GM18858 (cell line): ENCODE data around the gene PDE2A.

Experiments used
- ATAC-seq: cut with Tn5 transposase; IDR thresholded peaks from one replicate; pipeline ENCODE4 v1.9.1; 2021; ENCODE audit not compliant: unreplicated experiment

The PDE2A gene

DNA sequence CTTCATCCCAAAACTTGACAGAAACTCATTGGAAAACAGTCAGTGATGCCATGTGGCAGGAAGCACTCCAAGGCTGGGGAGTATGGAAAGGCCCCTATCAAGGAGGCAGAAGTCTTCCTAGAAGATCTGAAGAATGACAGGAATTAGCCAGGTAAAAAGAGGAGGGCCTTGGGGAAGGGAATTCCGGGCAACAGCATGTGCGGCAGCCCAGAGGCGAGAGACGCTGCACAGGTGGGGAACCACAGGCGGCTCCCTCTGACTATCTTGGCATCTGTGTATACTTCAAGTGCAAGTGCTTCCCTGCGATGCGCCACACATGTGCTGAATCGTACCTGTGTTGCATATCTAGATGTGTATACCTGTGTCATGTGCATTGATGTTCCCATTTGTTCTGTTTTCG lies 12.7 kb downstream of the PDE2A start:
- ATAC-seq, result no peak

DNA sequence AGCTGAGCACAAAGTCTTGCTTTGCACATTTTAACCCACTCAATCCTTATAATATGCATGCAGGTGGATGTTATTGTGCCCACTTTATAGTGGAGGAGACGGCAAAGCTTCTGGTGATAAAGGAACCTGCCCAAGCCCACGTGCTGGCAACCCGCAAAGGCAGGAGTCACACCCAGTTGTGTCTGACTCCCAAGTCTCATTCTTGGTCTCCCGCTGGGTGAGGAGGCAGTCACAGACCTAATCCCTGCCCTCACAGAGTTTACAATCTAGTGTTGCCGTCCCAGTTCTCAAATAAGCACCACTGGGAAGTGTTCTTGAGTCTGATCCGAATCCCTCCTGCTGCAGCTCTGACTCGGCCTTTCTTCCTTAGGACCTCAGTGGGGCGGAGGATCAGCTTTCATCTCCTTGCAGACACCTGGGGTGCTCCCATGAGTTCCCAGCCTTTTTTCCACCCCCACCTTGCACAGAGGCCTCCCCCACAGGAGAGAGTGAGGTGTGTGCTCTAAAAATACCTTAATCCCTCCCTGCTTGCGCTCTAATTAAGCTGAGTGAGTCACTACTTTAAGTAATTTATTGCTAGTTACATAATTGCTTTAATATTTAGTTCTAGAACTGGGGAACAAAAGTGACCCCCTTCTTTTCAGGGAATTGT lies 15.1 kb downstream of the PDE2A start:
- no peak for ATAC-seq

DNA sequence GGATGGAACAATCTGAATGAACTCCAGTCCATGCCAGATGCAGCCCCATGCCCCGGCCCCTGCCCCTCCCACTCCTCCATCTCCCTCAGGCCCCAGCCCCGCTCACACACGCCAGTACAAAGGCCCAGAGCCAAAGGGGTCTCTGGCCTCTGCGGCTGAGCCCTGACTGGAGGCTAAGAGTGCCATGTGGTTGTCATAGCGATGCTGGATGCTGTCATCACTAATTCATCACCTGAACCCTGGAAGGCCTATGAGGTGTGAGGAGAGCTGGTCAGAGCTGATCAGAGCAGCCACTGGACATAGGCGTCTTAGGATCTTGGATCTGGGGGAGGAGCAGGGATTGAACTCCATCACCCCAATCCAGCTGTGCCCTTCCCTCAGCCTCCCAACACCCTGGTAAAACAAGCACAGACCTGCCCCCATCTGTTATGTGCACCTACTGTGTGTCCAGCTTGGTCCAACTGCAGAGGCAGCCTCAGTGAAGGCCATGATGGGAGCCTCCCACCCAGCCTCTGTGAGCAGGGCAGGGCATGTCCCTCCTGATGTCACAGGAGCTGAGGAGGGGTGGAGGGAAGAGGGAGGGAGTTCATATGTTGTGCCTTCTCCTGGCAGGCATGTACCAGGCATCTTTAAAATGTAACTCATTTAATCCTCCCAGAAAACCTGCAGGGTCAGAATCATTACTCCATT lies 16.7 kb downstream of the PDE2A start:
- ATAC-seq, result no peak

DNA sequence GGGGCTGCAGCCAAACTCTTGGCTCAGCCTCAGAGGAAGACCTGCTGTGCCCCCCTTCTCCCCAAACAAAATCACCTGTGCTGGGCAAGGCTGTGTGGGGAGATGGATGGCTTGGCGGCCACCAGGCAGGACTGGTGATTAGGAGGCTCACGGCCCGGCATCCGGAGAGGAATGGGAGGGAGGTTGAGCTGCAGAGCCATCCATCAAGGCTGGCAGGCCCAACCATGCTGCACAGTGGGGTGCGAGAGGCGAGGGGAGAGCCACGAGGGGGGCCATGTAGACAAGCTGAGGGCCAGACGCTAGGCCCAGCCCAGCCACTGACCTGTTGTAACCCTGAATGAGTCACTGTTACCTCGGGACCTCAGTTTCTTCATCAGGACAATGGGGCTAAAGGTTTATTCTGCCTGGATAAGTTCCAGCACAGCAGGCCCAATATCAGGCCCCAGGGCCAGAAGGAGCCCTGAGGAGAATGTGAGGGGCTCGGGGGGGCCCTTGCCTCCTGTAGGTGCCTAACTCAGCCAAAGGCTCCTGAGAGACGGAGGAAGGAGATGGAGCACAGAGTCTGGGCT lies 18.2 kb downstream of the PDE2A start:
- ATAC-seq, result no peak

DNA sequence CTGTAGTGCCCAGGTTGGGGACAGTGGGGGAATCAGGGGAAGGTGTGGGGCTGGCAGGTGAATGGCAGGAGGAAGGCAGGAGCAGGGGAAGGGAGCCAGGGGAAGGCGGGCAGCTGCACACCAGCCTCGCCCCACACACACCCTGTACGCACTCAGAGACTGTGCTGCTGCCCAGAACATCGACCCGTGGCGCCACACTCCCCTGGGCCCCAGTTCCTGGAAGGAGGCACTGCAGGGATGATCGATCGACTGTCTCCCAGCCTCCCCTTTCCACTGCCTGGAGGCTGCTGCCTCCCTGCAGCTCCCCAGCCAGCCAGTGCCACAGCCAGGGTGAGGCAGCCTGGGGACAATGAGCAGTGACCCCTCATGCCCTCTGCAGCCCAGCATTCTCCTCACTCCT lies 19.2 kb downstream of the PDE2A start:
- no peak for ATAC-seq

DNA sequence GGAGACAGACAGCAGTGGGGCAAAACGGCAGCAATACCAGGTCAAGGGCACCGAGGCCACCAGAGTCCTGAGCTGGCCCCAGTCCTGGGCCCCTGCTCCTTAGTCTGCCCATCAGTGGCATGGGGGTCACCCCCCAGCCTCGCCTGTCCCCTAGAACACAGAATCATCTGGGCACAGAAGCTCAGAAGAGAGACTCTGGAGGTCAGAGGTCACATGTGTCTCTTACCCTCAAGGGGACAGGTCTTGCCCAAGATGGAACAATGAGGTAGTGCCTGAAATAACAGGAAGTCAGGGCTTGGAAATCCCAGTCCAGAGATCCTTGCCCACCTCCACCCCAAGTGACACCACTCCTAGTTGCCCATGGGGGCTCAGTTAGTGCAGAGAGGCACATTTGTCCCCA lies 20.6 kb downstream of the PDE2A start:
- no peak for ATAC-seq

DNA sequence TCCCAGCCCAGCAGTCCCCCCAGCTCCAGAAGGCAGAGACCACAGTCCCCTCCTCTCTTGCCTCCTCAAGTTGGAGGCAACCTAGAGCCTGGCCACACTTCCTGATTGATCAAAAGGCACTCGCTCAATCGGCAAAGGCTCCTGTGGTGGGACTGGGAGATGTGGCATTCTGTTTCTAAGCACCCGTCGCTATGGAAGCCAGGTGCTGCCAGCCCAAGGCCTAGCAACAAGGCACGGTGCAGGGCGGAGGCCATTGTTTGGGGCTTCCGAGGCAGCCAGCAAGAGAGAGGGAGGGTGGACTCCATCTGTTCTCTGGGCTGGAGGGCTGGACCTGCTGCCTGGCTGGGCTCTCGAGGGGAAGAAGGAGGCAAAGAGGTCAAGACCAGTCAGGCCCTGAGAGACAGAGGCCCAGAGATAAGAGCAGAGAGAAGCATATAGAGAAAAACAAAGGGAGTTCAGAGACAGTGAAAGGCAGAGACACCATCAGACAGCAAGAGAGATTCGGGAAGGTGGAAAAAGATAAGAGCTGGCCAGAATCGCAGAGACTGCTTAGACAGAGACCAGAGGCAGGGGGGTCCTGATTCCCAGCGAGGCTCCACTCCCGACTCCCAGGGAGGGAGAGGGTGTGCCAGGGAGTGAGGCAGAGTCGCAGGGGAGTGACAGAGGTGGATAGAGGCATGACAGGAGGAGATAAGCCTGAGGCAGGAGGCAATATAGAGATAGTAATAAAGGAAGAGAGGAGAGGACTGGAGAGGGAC lies 21.2 kb downstream of the PDE2A start:
- ATAC-seq, result no peak

DNA sequence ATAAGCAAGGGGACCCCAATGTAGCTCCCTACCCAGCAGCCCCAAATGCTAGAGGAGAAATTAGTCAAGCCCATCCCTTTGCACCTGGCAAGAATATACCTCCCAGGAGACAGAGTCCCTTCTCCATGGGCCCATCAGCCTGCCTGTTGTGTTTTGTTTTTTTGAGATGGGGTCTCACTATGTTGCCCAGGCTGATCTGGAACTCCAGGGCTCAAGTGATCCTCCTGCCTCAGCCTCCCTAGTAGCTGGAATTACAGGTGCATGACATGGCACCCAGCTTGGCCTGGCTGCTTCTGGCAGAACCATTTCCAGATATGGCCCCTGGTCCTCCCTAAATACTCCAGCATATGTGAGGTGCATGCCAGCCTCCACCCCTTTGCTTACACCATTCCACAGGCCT lies 22.1 kb downstream of the PDE2A start:
- no peak for ATAC-seq

DNA sequence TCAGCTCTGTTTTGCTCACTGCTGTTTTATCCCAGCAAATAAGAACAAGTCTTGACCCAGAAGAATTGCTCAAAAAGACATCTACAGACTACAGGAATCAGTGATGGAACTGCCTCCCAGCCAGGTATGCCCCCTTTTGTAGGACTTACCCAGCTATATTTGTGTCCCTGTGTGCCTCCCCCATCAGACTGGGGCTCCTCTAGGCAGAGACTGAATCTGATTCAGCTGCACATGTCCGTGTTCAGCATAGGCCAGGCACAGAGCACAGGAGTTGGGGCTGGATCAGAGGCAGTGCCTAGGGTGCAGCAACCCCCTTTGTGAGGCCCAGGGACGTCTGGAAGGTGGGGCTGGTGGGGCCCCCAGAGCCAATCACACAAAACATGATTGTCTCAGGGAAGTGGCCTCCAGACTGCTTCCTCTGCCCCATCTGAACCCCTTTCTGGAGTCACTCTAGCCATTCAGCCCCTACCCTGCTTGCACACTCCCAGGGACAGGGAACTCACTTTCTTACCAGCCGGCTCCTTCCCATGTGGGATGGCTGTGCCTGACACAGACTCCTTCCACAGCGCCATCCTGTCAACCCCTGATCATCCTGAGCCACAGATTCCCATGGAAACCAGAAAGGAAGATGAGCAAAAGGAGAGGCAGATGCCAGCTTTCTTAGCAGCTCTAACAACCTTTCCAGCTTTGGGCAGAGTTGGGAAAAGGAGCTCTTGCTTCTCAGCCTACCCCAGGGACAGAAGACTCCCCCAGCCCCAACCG lies 24.8 kb downstream of the PDE2A start:
- ATAC-seq, result no peak

DNA sequence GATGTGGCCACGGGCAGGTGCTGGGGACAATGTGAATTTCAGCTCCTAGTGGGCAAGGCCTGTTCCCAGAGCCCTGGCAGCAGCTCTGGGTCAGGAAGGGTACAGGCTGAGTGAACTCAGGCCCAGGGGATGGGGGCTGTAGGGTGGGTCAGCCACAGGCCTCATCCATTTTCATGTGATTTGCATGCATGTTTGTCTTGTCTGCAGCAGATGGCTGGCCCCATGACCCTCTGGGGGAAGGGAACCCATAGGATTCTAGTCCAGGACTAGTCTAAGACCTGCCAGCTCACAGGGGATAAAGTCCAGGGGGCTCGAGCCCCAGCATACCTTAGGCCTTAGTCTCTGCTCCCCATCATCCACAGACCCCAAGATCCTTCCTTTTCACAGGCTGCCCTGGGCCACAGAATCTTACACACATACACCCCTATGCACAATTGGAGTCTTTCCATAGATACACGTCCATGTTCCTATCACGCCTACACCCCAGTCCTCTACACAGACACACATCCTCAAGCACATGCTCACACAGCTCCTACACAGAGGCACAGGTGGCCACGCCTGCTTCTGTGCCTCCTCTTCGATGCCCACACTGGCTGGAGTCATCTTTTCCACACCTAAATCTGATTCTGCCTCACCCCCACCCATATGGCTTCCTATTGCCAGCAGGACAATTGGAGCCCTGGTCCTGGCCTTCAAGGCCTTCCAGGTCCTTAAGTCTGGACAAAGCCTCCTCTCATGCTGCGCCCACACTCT lies 25.7 kb downstream of the PDE2A start:
- no peak for ATAC-seq

DNA sequence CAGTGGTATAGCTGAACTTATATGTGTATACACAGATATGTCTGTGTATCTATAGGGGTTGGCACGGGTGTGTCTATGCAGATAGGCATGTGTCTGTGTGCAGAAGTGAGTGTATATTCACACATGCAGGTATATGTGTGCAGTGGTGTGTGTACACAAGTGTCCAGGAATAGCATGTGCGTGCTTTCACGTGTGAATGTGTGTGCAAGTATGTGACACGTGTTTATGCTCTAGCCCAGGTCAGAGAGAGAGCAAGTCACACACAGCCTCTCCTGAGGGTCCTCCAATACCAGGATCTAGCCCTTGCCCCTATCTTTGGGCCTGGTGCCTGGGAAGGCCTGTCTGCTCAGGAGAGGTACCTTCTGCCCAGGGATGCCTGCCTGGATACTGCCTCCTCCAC lies 26.3 kb downstream of the PDE2A start:
- ATAC-seq, result no peak

DNA sequence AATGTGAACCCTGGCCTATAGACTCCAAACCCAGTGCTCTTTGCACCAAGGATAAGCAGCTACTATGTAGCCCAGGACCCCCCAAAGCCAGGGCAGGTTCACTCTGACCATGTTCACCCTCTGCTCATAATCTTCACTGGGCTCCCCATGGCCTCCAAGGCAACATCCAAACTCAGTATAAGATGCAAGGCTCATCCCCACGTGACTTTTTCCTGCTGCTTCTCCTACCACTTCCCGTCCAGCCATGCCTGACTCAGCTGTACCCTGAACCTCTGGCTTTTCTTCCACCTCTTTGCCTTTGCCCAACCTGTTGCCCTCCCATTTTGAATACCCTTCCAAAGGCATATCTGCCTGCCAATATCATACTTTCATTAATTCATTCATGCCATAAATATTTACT lies 27.8 kb downstream of the PDE2A start:
- no peak for ATAC-seq

DNA sequence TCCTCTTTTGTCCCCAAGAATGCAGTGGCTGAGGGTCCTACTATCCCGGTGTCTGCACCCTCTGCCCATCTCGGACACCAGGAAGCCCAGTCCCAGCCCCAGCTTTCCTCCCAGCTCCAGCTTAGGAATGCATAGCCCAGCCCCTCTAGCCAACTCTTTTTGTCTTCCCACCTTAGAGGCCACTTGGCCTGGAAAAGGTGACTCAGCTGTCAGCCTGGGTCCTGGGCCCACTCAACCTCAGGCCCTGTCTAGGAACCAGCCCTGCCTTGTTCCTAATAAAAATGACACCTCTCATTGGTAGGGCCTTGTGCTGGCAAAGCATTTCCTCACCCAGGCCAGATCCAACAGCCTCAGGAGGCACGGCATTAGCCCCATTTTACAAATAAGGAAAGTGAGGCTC lies 28.2 kb downstream of the PDE2A start:
- ATAC-seq, result no peak

DNA sequence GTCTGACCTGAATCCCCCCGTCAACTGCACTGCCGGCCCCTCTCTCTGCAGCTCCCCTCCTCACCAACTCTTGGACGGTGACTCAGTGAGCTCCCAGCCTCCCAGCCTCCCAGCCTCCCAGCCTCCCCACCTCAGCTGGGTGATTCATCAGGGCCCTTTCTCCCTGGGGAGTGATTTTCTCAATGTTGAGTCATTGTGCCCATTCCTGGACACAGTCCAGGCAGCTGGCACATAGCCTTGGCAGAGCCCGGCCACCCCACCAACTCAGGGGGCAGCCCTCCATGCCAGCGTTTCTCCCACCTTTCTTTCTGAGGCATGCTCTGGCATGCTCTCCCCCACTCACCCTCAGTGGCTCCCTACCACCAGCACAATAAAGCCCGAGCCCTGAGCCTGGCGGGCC lies 30.7 kb downstream of the PDE2A start:
- no peak for ATAC-seq

DNA sequence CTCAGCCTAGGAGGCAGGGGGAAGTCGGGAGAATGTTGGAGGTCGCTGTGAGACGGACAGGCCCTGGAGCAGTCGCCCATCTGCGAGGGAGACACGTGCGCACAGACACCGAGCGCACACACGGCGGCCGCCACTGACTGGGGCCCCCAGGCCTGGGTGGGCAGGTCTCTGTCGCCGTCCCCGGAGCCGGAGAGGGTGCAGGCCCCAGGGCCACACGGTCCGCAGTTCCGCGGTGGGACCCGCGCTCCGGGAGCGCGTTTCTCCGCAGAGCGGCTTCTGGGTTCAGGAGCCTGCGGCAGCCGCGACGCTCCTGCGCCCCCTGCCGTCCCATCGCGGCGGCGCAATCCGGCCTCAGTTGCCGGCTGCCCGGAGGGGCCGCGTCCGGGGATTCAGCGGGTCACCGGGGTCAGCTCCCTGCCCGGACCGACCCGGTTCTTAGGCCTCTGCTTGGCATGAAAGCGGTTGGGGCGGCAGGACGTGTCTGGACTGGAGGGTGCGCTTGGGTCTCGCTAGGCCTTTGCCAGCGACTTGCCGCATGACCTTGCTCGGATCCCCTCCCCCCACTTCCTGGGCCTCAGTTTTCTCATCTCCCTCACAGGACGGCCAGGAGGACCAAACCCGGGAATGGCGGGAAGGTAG lies 31.2 kb downstream of the PDE2A start:
- no peak for ATAC-seq

DNA sequence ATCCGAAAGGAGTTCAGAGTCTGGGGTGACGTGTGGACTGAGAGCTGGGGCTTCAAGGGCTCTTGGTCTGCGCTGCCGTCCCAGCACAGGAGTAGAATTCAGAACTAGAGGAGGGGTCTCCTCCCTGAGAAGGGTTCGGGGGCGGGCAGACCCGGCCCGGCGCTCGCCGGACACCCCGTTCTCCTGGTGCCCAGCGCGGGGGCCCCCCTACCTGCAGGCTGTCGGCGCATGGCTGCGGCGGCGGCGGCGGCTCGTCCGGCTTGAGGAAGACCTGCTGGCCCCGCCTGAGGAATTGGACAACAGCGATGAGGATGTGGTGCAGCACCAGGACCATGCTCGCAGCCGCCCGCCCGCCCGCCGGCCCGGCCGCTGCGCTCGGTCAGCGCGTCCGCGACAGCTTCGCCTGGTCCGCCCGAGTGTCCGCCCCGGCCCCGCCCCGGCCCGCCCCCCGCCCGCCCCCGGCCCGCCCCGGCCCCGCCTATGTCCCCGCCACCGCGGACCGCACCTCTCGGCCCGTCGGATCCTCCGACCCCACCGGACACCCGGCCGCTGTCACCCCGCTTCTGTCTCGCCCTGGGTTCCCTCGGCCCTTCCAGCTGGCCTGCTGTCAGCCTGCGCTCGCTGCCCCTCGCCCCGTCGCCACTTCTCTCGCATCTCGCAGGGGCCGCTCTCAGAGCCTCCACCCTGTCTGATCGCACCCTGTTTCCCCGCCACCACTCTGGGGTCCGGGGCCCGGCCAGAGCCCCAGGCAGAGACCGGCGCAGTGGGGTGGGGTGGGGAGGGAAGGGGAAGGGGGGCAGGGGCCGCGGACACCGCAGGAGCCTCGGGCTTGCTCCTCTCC lies 32.0 kb downstream of the PDE2A start:
- ATAC-seq, result no peak

DNA sequence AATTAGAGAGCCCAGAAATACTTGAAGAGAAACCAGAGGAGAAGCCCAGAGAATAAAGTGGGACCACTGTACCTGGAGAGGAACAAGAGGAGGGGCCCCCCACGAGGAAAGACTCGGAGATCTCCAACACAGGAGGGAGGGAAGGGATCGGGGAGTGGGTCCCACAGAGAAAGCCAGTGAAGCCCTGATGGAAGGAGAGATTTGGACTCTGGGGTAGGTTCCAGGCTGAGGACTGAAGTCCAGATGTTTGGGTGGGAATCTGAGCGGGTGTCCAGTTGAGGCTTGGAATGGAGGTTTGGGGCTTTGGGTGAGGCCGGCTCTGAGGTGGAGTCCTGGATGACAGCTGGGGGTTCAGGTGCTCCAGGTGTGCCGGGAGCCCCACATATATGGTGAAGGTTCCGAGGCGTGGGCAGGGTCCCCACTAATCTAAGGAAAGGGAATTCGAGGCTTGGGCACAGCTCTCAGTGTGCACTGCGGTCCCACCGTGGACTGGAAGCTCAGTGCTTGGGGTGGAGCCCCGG lies 32.6 kb downstream of the PDE2A start:
- ATAC-seq, result no peak

DNA sequence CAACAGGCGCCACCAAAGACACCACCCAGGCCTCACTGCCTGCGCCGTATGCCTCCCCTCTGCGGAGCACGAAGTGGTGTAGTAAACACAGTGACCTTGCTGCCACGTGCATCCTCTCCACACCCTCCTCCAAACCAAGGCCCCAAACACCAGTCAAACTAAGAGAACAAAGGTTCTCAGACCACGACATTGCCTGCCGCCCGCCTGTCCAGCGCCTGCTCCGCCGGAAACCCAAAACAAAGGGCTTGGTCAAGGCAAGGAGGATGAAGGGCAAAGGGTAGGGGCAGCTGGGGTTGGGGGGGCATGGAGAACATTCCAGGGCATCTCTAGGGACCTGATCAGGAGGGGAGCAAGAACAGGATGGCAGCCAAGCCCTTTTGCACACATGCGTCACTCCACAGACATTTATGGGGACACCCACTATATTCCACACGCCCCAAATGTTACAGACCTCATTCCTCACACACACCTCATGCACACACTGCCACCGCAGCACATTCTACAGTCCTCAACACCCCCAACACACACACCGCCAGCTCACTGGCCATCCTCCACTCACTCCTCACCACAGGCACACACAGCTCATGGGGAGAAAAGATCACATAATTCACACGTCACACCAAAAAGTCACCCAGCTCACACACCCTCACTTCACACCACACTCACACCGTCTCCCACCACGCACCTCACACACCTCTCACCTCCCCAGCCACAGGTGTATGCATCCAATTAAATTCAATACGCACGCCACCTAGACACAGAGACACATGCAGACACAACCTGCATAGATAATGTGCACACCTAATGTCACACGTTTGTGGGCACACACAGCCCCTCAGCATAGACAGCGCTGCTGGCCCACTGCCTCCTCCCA lies 34.5 kb downstream of the PDE2A start:
- no peak for ATAC-seq
